Glomerular endothelial cell (primary cell): ENCODE results near the gene STK16. TPM values are rescaled to one million over a fixed set of nuclear protein-coding genes. Genes with fewer than 3 reads are reported as not detected.
"Not testable (repeated sequence)": the region's sequence is repeated elsewhere in the genome, so short reads cannot be mapped to it uniquely, and the experiment has no call there.

ENCODE experiments used
- DNase-seq: peaks from one replicate; pipeline ENCODE4 v3.0.0-alpha.2; 2011; ENCODE audit warnings: low read depth, low spot score; ENCODE audit errors: extremely low read depth
- total RNA-seq: library from RNA; depleted of rRNA; stranded (reverse); fragments of >200 nt; gene quantifications from 2 replicates; pipeline ENCODE4 v1.2.3, GENCODE V29; 2015

The STK16 gene
- total RNA-seq, 1 donor from 2014 or later = 13.7 TPM

DNA sequence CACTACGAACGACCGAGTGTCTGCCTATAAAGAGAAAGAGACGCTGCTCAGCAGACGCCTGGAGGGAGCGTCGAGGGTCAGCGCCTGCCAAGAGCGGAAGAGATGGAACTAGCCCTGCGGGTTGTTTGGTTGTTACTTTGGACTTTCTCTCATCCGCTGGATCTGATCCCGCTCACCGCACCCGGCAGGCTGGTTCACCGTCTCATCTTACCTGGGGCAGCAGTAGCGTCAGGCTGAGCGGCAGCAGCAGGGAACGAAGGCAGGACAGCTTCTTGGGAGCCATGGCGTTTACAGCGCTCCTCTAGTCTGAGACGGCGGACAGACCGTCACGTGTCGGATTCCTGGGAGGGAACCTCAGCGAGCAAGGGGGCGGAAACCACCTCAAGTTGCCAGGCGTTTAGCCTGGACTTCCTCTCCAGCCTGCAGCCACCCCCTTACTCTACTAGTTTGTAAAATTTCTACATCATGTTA lies 2.0 kb upstream of the STK16 start:
- DNase-seq = no peak

DNA sequence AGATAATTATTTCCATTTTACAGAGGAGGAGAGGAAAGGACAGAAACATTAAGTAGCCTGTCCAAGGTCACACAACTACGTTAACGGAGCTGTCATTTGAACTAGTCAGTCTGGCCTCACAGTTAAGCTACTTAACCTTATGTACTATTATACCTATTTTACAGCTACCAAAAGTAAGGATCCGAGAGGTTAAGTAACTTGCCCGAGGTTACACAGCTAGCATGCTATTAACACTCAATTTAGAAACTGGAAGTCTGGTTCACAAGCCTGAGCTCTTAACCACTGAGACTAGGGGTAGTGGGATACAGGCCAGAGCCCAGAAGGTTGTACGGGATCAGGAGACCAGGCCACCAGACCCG lies 511 bp upstream of the STK16 start:
- DNase-seq = no peak

DNA sequence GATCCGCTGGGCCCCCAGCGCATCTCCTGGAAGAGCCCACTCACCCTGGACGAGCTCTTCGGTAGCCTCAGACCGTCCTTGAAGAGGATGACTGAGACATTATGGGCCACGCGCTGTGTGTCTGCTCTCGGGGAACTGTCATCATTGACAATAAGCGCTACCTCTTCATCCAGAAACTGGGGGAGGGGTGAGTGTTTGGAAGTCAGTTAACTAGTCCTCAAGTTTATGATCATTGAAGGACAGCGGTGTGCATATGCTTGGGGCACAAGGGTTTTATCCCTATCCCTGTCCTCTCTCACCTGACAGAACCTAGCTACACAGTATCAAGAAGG lies 586 bp downstream of the STK16 start:
- DNase-seq = no peak

DNA sequence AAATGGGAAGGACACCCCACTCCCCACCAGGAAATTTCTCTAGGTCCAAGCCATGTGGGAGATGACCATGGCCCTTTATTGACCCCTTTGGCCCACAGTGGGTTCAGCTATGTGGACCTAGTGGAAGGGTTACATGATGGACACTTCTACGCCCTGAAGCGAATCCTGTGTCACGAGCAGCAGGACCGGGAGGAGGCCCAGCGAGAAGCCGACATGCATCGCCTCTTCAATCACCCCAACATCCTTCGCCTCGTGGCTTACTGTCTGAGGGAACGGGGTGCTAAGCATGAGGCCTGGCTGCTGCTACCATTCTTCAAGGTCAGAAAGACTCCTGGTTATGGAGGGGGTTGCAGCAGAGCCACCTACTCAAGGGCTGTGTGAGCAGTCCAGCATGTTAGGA lies 1.3 kb downstream of the STK16 start:
- DNase-seq = no peak

DNA sequence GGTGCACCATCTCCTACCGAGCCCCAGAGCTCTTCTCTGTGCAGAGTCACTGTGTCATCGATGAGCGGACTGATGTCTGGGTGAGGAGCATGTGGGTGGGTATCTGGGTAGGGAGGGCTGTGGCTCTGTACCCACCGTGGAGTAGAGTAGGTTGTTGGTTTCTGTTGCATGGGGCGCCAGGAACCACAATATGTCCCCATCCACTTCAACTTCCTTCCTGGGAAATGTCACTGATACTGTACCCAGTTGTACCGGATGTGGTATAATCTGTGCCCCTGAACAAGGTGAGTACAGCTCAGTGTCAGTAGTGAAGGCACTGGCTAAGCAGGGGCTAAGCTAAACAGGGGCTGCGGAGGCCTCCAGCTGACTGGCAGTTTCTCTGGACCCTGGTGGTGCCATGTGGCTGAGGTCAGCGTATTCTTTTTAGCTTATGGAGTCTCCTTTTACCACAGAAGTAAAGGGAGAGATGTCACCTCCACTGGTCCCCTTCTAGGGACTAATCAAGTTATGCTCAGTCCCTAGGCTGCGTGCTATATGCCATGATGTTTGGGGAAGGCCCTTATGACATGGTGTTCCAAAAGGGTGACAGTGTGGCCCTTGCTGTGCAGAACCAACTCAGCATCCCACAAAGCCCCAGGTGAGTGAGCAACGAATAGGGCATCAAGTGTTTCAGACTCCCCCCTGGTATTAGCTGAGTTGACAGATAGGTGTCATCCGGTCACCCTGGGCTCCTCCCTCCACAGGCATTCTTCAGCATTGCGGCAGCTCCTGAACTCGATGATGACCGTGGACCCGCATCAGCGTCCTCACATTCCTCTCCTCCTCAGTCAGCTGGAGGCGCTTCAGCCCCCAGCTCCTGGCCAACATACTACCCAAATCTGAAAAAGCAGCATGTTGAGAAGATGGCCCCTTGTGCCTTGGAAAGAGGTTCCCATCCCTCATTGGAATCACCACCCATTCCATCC lies 2.7 kb downstream of the STK16 start:
- no peak for DNase-seq

DNA sequence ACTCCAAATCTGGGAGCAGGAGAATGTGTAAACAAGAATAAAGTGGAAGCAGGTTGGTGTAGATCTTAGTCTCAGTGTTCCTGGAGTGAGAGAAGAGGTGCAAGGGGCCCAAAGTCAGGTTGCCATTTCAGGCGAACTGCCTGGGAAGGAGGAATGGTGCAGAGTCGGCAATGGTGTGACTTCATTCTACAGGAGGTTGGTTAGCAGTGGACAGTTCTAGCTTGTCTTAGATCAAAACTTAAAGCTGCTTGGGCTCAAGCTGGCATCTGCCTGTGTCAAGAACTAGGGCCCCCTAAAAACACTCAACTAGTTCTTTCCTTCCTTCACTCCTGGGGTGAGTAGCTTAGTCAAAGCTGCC lies 3.5 kb downstream of the STK16 start:
- no peak for DNase-seq

DNA sequence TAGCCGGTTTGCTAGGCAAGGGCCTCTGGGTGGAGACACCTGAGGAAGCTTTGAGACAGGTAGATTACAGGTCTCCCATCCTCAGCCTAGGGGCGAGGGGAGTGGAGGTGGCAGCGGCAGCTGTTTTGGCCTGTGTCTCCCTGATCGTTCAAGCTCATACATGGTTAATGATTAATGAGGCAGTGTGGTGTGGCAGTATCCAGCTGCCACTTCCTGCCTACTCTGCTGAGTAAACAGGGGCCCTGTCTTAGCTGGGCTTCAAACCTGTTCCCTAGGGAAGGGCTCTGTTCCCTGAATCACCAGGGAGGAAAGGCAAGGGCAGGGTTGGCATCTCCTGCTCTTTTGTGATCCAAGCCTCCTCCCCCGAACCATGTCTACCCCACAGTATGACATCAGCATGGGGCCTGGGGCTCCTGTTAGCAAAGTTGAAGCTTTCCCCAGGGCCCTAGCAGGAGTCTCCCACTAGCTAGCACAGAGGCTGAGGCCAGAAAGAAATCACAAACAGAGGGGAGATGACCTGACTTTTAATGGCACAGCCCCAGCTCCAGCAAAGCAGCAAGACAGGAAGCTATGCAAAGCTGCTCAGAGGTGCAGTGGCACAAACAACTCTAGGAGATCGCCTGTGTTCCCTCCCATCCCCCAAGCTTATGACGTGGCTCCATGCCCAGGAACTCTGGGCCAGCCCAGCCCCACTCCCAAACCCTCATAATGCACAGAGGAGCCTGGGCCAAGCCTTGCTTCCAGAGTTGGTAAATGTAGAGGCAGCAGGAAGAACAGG lies 4.1 kb downstream of the STK16 start:
- DNase-seq = peak; percentile 58

DNA sequence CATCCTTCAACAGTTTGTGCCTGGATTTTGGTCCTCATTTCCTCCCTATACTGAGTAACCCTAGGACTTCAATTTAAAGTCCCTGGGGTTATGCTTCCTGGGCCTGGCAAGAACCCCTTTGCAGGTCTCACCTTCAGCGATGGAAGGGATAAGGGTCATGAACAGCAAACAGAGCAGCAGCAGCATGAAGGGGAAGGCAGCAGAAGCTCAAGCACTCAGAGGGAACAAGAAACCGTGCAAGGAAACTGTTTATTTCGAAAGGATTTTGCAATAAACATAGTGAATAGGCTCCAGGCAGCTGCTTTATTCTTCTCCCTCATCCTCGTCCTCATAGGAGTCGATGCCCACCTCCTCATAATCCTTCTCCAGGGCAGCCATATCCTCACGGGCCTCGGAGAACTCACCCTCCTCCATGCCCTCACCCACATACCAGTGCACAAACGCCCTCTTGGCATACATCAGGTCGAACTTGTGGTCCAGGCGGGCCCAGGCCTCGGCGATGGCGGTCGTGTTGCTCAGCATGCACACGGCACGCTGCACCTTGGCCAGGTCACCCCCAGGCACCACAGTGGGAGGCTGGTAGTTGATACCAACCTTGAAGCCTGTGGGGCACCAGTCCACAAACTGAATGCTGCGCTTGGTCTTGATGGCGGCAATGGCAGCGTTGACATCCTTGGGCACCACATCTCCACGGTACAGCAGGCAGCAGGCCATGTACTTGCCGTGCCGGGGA lies 4.9 kb downstream of the STK16 start:
- no peak for DNase-seq

DNA sequence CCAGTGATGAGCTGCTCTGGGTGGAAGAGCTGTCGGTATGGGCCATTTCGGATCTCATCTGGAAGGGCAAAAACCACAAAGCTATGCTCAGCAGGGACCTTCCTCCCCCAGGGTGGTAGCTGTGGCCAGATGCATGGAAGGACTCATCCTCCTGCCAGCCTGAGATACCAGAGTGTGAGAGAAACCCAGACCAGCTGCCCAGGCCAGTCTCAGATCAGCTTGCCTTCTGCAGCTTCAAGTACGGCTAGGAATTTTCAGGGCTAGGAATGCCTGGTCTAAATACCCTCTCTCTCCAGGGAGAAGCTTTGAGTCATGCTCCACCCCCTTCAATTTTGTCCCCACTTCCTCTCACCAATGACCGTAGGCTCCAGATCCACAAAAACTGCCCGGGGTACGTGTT lies 6.4 kb downstream of the STK16 start:
- DNase-seq = no peak

DNA sequence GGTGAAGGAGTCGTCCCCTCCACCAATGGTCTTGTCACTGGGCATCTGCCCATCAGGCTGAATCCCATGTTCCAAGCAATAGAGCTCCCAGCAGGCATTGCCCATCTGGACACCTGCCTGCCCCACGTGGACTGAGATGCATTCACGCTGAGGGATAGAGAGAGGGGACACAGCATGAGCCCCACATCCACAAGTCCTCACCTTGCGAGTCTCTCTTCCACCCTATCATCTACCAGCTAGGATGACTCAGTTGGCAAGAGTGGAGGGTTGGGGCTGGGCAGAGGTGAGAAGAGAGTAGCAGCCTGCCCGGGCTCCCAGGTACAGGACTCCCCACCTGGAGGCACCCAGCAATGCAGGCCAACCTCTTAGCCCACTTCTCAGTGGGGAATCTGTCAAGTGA lies 6.8 kb downstream of the STK16 start:
- DNase-seq = no peak

DNA sequence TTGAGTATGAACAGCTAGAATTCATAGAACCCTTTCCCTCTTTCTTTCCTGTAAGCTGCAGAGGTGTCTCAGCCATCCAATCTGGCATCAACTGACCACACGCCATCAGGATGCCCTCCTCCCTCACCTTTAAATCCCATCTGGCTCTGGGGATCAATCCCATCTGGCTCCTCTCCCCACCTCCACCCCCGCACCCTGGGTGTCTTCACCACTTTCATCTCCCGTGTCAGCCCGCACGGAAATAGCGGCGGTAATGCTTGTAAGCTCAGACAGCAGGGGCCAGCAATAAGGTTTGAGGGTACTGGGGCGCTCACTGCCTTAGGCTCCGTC lies 7.3 kb downstream of the STK16 start:
- no peak for DNase-seq

DNA sequence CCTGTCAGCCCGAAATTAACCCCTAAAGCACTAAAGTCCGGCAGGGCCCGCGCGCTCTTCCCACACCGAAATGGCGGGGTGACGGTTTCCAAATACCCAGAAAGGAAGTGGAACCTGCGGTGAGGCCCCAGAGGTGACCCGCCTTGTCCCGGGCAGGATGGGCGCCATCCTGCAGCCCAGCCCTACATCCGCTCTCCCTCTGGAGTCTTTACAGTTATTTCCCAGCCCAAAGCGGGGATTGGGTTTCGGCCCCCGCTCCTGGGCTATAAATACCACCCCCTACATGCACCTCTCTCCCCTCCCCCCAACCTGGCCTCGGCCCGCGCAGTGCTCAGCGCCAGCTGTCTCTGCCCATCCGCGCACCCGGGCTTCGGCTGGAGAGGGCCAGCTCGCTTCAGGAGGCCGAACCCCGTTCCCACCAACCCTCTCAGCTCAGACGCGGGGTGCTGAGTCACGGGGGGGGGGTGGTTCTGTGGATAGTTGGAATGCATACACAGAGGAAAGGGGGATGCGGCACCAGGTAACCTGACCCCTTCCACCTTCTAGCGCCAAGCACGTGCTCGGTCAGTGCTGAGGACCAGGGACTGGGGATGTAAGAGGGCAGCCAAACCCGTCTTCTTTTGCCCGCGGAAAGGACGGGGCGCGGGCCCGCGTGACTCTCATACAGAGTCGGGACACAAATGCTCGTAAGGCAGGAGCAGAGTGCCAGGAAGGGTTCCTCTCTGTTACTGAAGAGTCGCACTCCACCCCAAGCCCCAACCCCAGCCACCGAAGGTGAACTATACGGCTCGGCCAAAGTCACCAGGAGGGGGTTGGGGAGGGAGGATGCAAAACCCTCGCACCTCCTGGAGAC lies 7.8 kb downstream of the STK16 start, which contains the start of gene TUBA4B:
Gene TUBA4B, plus strand, starts transcription at position 344 of the 853 bp plus-strand sequence. Its CDS starts 165 bp downstream, at position 509.
- no peak for DNase-seq

DNA sequence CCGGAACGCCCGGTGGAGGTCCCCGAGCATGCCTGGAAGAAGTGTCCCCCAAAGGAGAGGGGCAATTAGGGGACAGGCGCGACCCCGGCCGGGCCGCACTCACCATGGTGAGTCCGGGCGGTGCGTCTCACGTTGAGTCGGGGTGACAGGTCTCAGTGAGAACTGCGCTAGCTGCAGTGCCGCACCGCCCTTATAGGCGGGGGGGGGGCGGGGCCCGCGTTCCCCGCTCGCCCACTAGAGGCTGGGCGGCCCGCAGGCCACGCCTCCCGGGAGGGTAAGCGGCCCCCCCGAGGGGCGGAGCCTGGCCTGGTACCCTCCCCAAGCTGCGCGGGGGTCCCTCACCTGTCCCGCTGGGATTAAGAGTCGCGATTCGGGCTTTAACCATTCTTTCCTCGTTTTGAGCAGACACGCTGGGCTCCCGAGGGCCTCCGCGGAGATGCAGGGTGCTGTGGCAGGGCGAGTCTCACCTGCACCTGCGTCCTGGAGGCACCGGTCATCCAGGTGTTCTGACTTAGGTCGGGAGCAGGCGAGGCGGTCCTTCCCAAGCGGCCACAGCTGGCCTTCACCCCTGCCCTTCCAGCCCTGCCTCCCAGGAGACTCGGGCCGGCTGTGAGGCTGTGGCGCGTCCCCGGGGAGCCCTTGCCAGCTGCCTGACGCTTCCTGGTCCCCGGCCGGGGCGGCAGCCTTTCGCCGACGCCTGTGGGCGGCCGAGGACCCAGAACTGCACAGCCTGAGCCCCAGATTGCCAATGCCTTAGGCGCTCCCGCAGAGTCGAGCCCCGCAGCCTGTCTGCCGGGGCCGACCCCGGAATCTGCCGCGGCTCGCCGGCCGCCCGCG lies 8.7 kb downstream of the STK16 start, which contains the start of gene TUBA4A:
Gene TUBA4A, minus strand, starts transcription at position 166 of the 837 bp plus-strand sequence. Its CDS starts 60 bp downstream, at position 106.
- DNase-seq = no peak

DNA sequence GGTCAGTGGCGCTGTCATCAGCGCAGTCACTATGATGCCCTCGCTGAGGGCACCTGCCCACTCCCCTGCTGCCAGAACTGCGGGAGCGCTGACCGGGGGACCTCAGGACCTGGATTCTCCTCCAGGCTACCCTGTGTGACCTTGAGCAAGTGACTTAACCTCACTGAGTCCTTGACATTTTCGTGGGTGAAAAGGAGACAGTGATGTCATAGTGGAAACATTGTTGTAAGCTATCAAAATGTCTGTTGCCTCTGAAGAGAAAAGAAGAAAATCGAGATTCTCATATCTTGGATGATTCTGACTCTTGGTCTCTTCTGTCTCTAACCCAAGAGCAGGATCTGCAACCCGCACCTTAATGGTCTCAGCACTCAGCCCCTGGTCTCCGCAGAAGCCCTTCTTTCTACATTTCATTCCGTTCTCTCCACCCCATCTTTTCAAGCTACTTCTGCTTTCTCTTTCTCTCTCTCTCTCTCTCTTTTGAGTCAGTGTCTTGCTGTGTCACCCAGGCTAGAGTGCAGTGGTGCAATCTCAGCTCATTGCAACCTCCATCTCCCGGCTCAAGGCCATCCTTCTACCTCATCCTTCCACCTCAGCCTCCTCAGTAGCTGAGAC lies 9.4 kb downstream of the STK16 start:
- DNase-seq = no peak

DNA sequence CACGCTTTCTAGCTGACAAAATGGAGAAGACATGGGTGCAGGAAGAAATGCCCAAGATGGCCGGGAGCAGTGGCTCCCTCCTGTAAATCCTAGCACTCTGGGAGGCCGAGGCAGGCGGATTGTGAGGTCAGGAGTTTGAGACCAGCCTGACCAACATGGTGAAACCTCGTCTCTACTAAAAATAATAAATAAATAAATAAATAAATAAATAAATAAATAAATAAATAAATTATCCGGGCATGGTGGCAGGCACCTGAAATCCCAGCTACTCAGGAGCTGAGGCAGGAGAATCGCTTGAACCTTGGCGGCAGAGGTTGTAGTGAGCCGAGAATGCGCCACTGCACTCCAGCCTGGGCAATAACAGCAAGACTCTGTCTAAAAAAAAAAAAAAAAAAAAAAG lies 13.7 kb downstream of the STK16 start:
- DNase-seq = not testable (repeated sequence)

DNA sequence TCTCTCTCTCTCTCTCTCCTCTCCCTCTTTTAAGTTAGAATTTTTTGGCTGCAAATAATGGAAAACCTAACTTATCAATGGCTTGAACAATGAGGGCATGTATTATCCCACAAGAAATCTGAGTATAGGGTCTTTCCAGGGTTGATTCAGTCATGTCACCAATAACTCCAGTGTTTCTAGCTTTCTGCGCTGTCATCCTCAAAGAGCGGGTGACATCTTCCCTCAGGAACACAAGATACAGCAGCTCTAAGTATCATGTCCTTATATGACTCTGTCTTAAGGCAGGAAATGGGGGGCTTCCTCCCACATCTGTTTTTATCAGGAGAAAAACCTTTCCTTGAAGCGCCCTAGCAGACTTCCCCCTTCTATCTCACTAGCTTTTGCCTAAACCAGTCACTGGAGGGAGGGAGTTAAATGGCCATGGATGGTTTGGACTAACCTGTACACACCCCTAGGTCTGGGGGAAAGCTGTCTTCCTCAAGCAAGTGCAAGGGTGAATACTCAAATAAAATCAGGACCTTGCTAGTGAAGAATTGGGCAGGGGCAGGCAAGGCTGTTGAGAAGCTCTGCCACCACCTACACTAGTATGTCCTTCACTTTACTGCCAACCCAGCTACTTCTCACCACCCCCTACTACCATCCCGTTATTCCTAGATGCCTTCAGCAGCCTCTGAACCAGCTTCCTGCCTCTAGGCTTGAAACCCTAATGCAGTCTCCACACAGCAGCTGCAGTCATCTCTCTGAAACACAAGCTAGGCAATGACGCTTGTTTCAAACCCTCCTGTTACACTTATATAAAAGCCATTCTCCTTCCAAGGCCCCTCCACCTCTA lies 16.0 kb downstream of the STK16 start:
- no peak for DNase-seq

DNA sequence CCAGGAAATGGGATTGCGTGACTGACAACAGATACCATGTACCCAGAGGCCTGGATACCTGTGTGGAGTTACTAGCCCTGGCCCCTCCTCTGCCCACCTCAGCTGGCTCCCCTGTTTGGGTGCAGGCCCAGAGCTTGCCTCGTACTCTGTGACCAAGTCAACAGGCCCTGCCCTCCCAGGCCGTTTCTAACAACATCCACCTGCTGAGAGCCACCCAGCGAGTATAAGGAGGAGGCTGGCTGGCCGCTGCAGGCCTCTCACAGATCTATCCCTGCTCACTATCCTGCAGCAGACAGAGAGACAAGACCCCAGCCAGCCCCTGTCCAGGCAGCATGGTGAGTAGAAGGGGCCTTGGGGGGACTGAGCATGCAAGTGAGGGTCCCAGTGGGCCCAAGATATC lies 21.0 kb downstream of the STK16 start:
- DNase-seq = no peak

DNA sequence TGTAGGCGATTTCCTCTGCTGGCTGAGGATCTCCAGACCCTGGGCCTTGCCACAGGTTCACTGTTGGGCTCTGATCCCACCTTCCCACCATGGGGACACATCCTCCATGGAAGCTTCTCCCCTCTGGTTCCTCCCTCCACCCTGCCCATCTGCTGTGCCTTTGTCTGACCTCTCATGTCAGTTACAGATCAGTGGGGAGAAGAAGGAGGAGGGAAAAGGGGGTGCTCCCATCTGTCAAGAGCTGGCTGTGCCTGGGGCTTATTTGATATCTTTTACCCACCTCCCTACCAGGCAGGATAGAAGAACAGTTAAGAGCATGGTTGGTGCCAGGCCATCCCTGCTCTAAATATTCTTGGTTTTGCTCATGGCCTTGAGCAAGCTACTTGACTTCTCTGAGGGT lies 21.6 kb downstream of the STK16 start:
- DNase-seq = no peak
